Thoracic aorta (tissue), 2 donors: ENCODE data around the gene STRIP2. TPM values are rescaled to one million over a fixed set of nuclear protein-coding genes. Genes with fewer than 3 reads are reported as not detected.

Experiments used
- ATAC-seq: fragments of 150-250 bp; one replicate; pipeline ENCODE4 v1.8.0; 2017; ENCODE audit warnings: low read depth; ENCODE audit not compliant: insufficient number of reproducible peaks, low FRiP score
- DNase-seq: peaks from one replicate; pipeline ENCODE4 v3.0.0-alpha.2; 2020; ENCODE audit warnings: low spot score
- H3K27ac ChIP-seq, 2 donors: fragments of 200-600 bp; sonication (generic); 1 replicate in 1 of 2; 2 replicates in 1 of 2; pipeline ENCODE4 v1.5.1; 2016; ENCODE audit warnings: mild to moderate bottlenecking in 2 of 2, moderate library complexity in 2 of 2
- H3K27me3 ChIP-seq: fragments of 200-600 bp; sonication (generic); replicated peaks from 2 replicates; pipeline ENCODE4 v1.6.0; 2016; ENCODE audit warnings: mild to moderate bottlenecking; ENCODE audit not compliant: insufficient read depth
- H3K36me3 ChIP-seq: fragments of 200-600 bp; sonication (generic); one replicate; pipeline ENCODE4 v1.5.1; 2016
- H3K4me1 ChIP-seq, 2 donors: fragments of 200-600 bp; sonication (generic); 1 replicate in 1 of 2; 2 replicates in 1 of 2; pipeline versions ENCODE4 v1.5.1 to v1.6.0; 2016; ENCODE audit warnings: low read depth in 2 of 2, mild to moderate bottlenecking in 1 of 2; ENCODE audit not compliant: control insufficient read depth in 1 of 2
- H3K4me3 ChIP-seq: fragments of 200-600 bp; sonication (generic); 2 replicates; pipeline ENCODE4 v1.5.1; 2016; ENCODE audit warnings: mild to moderate bottlenecking
- H3K9me3 ChIP-seq: fragments of 200-600 bp; sonication (generic); 2 replicates; pipeline ENCODE4 v1.5.1; 2016
- total RNA-seq, 2 donors: library from RNA; depleted of rRNA; stranded (reverse); fragments of >200 nt; gene quantifications; one replicate each; pipeline versions ENCODE4 v1.1.0 to v1.2.3, GENCODE V29; 2016
- TF ChIP-seq, protein P1 (sequence below): fragments of 200-600 bp; sonication (generic); IDR thresholded peaks from one replicate; pipeline ENCODE4 v1.5.1; 2019; ENCODE audit warnings: antibody characterized with exemption

STRIP2 gene, protein sequence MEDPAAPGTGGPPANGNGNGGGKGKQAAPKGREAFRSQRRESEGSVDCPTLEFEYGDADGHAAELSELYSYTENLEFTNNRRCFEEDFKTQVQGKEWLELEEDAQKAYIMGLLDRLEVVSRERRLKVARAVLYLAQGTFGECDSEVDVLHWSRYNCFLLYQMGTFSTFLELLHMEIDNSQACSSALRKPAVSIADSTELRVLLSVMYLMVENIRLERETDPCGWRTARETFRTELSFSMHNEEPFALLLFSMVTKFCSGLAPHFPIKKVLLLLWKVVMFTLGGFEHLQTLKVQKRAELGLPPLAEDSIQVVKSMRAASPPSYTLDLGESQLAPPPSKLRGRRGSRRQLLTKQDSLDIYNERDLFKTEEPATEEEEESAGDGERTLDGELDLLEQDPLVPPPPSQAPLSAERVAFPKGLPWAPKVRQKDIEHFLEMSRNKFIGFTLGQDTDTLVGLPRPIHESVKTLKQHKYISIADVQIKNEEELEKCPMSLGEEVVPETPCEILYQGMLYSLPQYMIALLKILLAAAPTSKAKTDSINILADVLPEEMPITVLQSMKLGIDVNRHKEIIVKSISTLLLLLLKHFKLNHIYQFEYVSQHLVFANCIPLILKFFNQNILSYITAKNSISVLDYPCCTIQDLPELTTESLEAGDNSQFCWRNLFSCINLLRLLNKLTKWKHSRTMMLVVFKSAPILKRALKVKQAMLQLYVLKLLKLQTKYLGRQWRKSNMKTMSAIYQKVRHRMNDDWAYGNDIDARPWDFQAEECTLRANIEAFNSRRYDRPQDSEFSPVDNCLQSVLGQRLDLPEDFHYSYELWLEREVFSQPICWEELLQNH
- 1 to 10 TPM in 1 of 2 donors, not detected in 1; 1.1 TPM for total RNA-seq

DNA sequence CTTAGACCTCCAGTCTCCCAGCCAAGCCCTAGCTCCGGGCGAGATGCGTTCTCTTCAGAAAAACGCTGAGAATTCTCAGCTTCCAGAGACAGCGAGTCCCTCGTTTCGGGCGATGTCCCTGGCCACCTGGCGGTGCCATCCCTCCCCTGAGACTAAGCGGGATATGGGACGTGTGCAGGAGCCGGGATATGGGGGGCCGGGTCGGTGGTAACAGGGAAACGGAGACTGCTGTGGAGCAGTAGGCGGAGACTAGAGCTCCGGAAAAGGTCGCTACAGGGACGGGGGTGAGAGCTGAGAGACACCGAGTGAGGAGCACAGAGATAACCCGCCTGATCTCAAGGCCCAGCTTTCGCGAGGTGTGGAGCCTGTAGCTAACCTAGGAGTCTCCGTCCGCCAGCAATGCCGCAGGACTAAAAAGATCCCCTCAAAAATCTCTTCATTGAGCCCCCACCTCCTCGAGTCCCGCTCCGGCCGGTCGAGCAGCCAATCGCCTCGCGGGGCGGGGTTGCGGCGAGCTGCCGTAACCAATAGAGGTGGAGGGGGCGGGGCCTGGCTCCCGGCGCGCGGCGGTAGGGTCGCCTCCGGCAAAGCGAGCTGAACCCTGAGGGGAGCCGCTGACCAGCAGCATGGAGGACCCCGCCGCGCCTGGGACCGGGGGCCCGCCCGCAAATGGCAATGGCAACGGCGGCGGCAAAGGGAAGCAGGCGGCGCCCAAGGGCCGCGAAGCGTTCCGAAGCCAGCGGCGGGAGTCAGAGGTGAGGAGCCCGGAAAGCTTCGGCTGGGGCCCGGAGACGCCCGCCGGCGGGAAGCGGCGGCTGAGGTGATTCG, at the start of gene STRIP2:
Gene STRIP2 (plus strand): TSS at position 586 of the 828 bp plus-strand sequence. CDS start 41 bp downstream, at position 627.
- peak; percentile 74 for DNase-seq
- Histone ChIP-seq H3K4me1 (peaks cover 0 to 13% of the 10 kb centered on the region in 2 donors), H3K9me3 (no peaks in the 10 kb centered on the region), H3K36me3 (no peaks in the 10 kb centered on the region), H3K4me3 (peak within 1 kb of the TSS; percentile 78), H3K27ac (no peak within 1 kb of the TSS), H3K27me3 (no peaks in the 10 kb centered on the region)
- ATAC-seq, result peak; percentile 92
- TF ChIP-seq, protein P1, sequence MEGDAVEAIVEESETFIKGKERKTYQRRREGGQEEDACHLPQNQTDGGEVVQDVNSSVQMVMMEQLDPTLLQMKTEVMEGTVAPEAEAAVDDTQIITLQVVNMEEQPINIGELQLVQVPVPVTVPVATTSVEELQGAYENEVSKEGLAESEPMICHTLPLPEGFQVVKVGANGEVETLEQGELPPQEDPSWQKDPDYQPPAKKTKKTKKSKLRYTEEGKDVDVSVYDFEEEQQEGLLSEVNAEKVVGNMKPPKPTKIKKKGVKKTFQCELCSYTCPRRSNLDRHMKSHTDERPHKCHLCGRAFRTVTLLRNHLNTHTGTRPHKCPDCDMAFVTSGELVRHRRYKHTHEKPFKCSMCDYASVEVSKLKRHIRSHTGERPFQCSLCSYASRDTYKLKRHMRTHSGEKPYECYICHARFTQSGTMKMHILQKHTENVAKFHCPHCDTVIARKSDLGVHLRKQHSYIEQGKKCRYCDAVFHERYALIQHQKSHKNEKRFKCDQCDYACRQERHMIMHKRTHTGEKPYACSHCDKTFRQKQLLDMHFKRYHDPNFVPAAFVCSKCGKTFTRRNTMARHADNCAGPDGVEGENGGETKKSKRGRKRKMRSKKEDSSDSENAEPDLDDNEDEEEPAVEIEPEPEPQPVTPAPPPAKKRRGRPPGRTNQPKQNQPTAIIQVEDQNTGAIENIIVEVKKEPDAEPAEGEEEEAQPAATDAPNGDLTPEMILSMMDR, result no peak

DNA sequence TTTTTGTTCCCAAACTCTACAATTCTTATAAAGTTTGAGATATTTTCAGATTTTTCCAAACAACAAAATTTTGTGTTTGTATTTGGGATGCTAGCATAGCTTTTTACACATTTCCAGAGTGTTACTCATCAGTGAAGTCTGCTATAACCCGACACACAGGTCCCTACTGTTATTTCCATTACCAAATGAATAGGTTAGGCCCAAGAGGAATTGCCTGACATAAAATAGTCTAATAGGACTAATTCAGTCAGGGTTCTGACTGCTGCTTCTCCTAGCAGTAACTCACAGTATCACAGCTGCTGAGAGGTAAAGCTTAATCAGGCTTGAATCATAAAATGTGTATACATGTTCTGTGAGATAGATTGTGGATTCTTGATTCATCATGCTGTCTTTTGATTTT, 49.1 kb upstream of the STRIP2 start:
- TF ChIP-seq, protein P1, result no peak
- no peak for ATAC-seq
- H3K27ac ChIP-seq, result no peak overlapping the region

DNA sequence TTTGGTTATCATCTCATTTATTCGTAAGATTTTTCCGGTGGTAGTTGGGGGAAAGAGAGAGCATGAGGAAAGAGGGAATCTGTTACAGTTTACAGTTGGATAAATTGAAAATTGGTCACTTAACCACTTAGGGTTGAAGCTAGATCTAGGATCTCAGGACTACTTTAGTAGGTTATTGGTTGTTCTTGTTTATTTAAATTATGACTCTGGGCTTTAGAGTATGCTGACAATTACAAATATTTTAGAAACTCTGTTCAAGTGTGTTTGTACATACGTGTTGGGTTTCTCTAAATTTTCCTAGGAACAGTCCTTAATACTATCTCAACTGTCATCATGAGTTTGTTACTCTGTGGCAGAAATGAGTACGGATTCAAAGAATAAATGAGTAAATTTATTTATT, 48.6 kb upstream of the STRIP2 start:
- Histone ChIP-seq H3K27me3 (no peaks in the 10 kb centered on the region), H3K9me3 (no peaks in the 10 kb centered on the region), H3K4me3 (no peak overlapping the region), H3K4me1 (no peaks in the 10 kb centered on the region), H3K27ac (no peak overlapping the region), H3K36me3 (no peaks in the 10 kb centered on the region)
- DNase-seq, result no peak
- no peak for ATAC-seq
- TF ChIP-seq, protein P1, result no peak

More for the DNA sequence above, 49.1 kb upstream of the STRIP2 start:
- H3K27me3 ChIP-seq, result no peaks in the 10 kb centered on the region
- H3K9me3 ChIP-seq, result no peaks in the 10 kb centered on the region
- H3K4me3 ChIP-seq, result no peak overlapping the region
- H3K4me1 ChIP-seq, result no peaks in the 10 kb centered on the region
- H3K36me3 ChIP-seq, result no peaks in the 10 kb centered on the region
- no peak for DNase-seq

DNA sequence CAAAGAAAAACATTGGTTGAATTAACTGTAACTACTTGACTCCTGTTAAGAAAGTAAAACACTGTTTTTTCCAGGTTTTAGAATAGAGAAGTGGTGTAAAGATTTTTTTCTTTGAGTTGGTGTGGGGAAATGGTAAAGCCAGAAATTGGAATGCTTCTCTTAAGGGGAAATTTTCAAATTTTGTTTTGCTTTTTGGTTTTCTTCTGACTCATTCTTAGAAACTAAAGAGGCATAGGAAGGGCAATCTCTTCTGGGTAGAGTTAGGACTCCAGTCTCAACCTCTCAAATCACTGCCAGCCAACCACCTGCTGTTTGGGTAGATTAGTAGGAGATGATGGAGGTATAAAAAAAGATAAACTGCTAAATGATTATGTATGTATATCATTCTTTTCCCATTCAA, 47.7 kb upstream of the STRIP2 start:
- no peak overlapping the region for H3K27ac ChIP-seq
- TF ChIP-seq, protein P1, result no peak
- ATAC-seq (no peak), DNase-seq (no peak)
- H3K4me1 ChIP-seq, result no peaks in the 10 kb centered on the region
- H3K4me3 ChIP-seq, result no peak overlapping the region
- no peaks in the 10 kb centered on the region for H3K27me3 ChIP-seq
- H3K36me3 ChIP-seq, result no peaks in the 10 kb centered on the region
- no peaks in the 10 kb centered on the region for H3K9me3 ChIP-seq
